ENCODE data around the gene KRTAP10-9.
"Not testable (repeated sequence)": the region's sequence is repeated elsewhere in the genome, so short reads cannot be mapped to it uniquely, and the experiment has no call there.

- not testable (repeated sequence) for TF ChIP-seq CTCF (IDR thresholded peaks at IDR 0.05 in 4 of 5, conservative IDR thresholded peaks at IDR 0.05 in 1 of 5); POLR2A (IDR thresholded peaks at IDR 0.05)
These were observed 16.6 kb upstream of the KRTAP10-9 start for GRCh38 chr21:44610157-44610843.
